K562 (cell line): Measurements from ENCODE around the gene PALM3. TPM values are rescaled to one million over a fixed set of nuclear protein-coding genes. Genes with fewer than 3 reads are reported as not detected.

Source experiments
- ATAC-seq: fragments of 200-7000 bp; cut with Tn5 transposase; 3 replicates; pipeline ENCODE4 v1.9.1; 2020; ENCODE audit warnings: moderate library complexity
- BruUV-seq: library from RNA; stranded (reverse); fragments of 400-500 nt; replicated peaks from 2 replicates; lab custom pipeline; 2021; lab: Mats Ljungman, UMichigan
- CTCF ChIA-PET: fragments of 300-600 bp; formaldehyde crosslinking; extraction: SDS; loops from one replicate; lab custom pipeline; 2021; ENCODE audit warnings: low intra/inter-chr PET ratio; lab: Yijun Ruan, JAX
- POLR2A ChIA-PET: fragments of 300-600, 350-650 bp; sonication (Branson Sonifier 250); formaldehyde crosslinking; extraction: SDS; loops from one replicate; lab custom pipeline; 2021; ENCODE audit warnings: antibody characterized with exemption, inconsistent platforms; lab: Yijun Ruan, JAX
- DNase-seq, 4 experiments: peaks; one replicate each; pipeline versions ENCODE4 v3.0.0 to v3.0.0-alpha.2; 2011 to 2018; ENCODE audit warnings: low spot score in 3 of 4, mixed read lengths in 3 of 4; ENCODE audit errors: extremely low read depth in 1 of 4
- FAIRE-seq: peaks from 2 replicates; lab custom pipeline; 2011; peaks lifted over from hg19 to GRCh38; lab: Jason Lieb, UNC
- H2AFZ ChIP-seq: 2 replicates; pipeline ENCODE4 v1.6.0; 2011; ENCODE audit warnings: low read depth, low read length, control low read depth, inconsistent platforms
- H3K27ac ChIP-seq: fragments of 200-600 bp; 3 replicates; pipeline ENCODE4 v1.8.0; 2011; ENCODE audit warnings: low read depth, mild to moderate bottlenecking, control low read depth, inconsistent platforms, low read length, moderate library complexity, mixed read lengths; ENCODE audit errors: extremely low read depth
- H3K27me3 ChIP-seq, 2 experiments: fragments of 300-600 bp in 1 of 2; 2 replicates in 1 of 2; 3 replicates in 1 of 2; pipeline versions ENCODE4 v1.6.0 to v1.8.0; 2011; ENCODE audit warnings: inconsistent platforms in 2 of 2, low read length in 2 of 2, mild to moderate bottlenecking in 1 of 2, mixed read lengths in 1 of 2, moderate library complexity in 1 of 2; ENCODE audit not compliant: control insufficient read depth in 2 of 2, insufficient read depth in 2 of 2
- H3K36me3 ChIP-seq: fragments of 300-600 bp; 3 replicates; pipeline ENCODE4 v1.8.0; 2011; ENCODE audit warnings: mild to moderate bottlenecking, low read length, inconsistent platforms; ENCODE audit not compliant: control insufficient read depth, insufficient read depth
- H3K4me1 ChIP-seq, 2 experiments: fragments of 200-600 bp in 1 of 2; replicated peaks in 1 of 2; 2 replicates in 1 of 2; 3 replicates in 1 of 2; pipeline versions ENCODE4 v1.5.1 to v1.8.0; 2011; ENCODE audit warnings: inconsistent platforms in 2 of 2, low read length in 2 of 2, mild to moderate bottlenecking in 1 of 2, mixed read lengths in 1 of 2, moderate library complexity in 1 of 2; ENCODE audit not compliant: control insufficient read depth in 2 of 2, insufficient read depth in 2 of 2
- H3K4me2 ChIP-seq: 2 replicates; pipeline ENCODE4 v1.6.1; 2011; ENCODE audit warnings: low read length, control low read depth, inconsistent platforms, mixed read lengths; ENCODE audit not compliant: insufficient read depth
- H3K4me3 ChIP-seq: fragments of 200-600 bp; sonication (generic), shearing (Covaris generic); 2 replicates; pipeline ENCODE4 v1.5.1; 2016; ENCODE audit warnings: control low read depth, inconsistent platforms
- H3K79me2 ChIP-seq: fragments of 200-600 bp; 3 replicates; pipeline ENCODE4 v1.8.0; 2011; ENCODE audit warnings: low read length, inconsistent platforms; ENCODE audit not compliant: control insufficient read depth, insufficient read depth
- H3K9ac ChIP-seq, 2 experiments: 2 replicates each; pipeline versions ENCODE4 v1.6.0 to v1.6.1; 2011; ENCODE audit warnings: low read depth in 2 of 2, low read length in 2 of 2, control low read depth in 1 of 2, inconsistent platforms in 1 of 2, mild to moderate bottlenecking in 1 of 2, mixed read lengths in 1 of 2; ENCODE audit not compliant: insufficient read depth in 1 of 2
- H3K9me1 ChIP-seq: one replicate; pipeline ENCODE4 v1.6.0; 2011; ENCODE audit warnings: inconsistent platforms, mild to moderate bottlenecking, low read length, moderate library complexity; ENCODE audit not compliant: control insufficient read depth, insufficient read depth
- H3K9me3 ChIP-seq: replicated peaks from 2 replicates; pipeline ENCODE4 v1.5.1; 2011; ENCODE audit warnings: low read depth, low read length, inconsistent platforms; ENCODE audit not compliant: control insufficient read depth, insufficient read depth
- H4K20me1 ChIP-seq: replicated peaks from 2 replicates; pipeline ENCODE4 v1.6.1; 2011; ENCODE audit warnings: low read length, inconsistent platforms, mixed read lengths; ENCODE audit not compliant: control insufficient read depth, insufficient read depth
- MTF1 ChIP-seq: fragments of 250-450 bp; sonication (Bioruptor Pico); IDR thresholded peaks from 2 replicates; pipeline ENCODE4 v1.9.0; 2021; ENCODE audit warnings: moderate library complexity, mild to moderate bottlenecking, inconsistent platforms, borderline replicate concordance
- PHB ChIP-seq: fragments of 250-450 bp; sonication (Bioruptor Pico); IDR thresholded peaks from 2 replicates; pipeline ENCODE4 v1.5.0; 2021
- PHB2 ChIP-seq: fragments of 450-650 bp; IDR thresholded peaks from 2 replicates; pipeline ENCODE4 v1.6.1; 2017; ENCODE audit warnings: low read depth
- POLR2AphosphoS5 ChIP-seq: IDR thresholded peaks from 2 replicates; pipeline ENCODE4 v1.6.1; 2011; ENCODE audit warnings: mild to moderate bottlenecking, low read depth, low read length, moderate library complexity; ENCODE audit not compliant: control insufficient read depth, insufficient read depth
- ZNF140 ChIP-seq: fragments of 250-450 bp; sonication (Bioruptor Pico); IDR thresholded peaks from 2 replicates; pipeline ENCODE4 v1.8.0; 2021; ENCODE audit warnings: moderate library complexity, mild to moderate bottlenecking, inconsistent platforms
- ZNF263 ChIP-seq: sonication (generic); formaldehyde crosslinking; IDR thresholded peaks from 2 replicates; pipeline ENCODE4 v1.8.0; 2022; ENCODE audit warnings: mild to moderate bottlenecking, missing genetic modification reagents, borderline replicate concordance
- ZNF282 ChIP-seq: sonication (generic); formaldehyde crosslinking; IDR thresholded peaks from 2 replicates; pipeline ENCODE4 v1.8.1; 2023; ENCODE audit warnings: missing genetic modification reagents
- ZNF551 ChIP-seq: fragments of 250-450 bp; sonication (Bioruptor Pico); IDR thresholded peaks from 2 replicates; pipeline ENCODE4 v1.5.0; 2021; ENCODE audit warnings: mild to moderate bottlenecking, moderate library complexity
- ZNF583 ChIP-seq: fragments of 250-450 bp; sonication (Bioruptor Pico); IDR thresholded peaks from 2 replicates; pipeline ENCODE4 v1.4.0; 2020
- ZNF830 ChIP-seq: fragments of 250-450 bp; sonication (Bioruptor Pico); IDR thresholded peaks from 2 replicates; pipeline ENCODE4 v1.5.0; 2021; ENCODE audit warnings: mild to moderate bottlenecking
- WGBS: fragments of 100-300 bp; shearing (Covaris generic); methylation state at CpG from one replicate; pipeline ENCODE4 v1.1.6; 2016; ENCODE audit warnings: low coverage, mixed read lengths; ENCODE audit not compliant: insufficient coverage; ENCODE audit errors: missing lambda C conversion rate; 5-methylcytosine and 5-hydroxymethylcytosine counted together
- in situ Hi-C: fragments of 300-500 bp; cut with MboI; formaldehyde crosslinking; loops from 4 replicates; pipeline ENCODE4 v1.15.0; 2018; ENCODE audit warnings: inconsistent platforms, mixed read lengths
- intact Hi-C: fragments of 100-400 bp; cut with micrococcal nuclease; formaldehyde crosslinking; loops from 2 replicates; pipeline ENCODE4 v1.14.2; 2022
- polyA plus RNA-seq, 8 experiments: library from polyadenylated mRNA; depleted of rRNA in 4 of 8; stranded (reverse) in 5 of 8; unstranded in 3 of 8; fragments of >200 nt; fragmentation: Nextera tagmentation in 2 of 8; fragmentation: Illumina TruSeq in 1 of 8; extraction: Ambion mirVana in 2 of 8; extraction: Trizol in 1 of 8; gene quantifications; 2 replicates each; pipeline versions ENCODE4 v1.2.1 to v1.2.3, GENCODE V29; 2011 to 2014; ENCODE audit warnings: inconsistent platforms in 1 of 8, missing spikeins in 1 of 8
- total RNA-seq, 7 experiments: library from RNA; depleted of rRNA in 6 of 7; stranded (reverse); fragments of >200 nt in 6 of 7; fragmentation: Illumina TruSeq in 2 of 7; extraction: Trizol in 2 of 7; gene quantifications; 2 replicates each; pipeline versions ENCODE4 v1.2.1 to v1.2.3, GENCODE V29; 2011 to 2021; ENCODE audit warnings: low replicate concordance in 1 of 7
- TF ChIP-seq, protein P1 (sequence below), 2 experiments: fragments of 450-650 bp in 1 of 2; sonication (generic) in 1 of 2; formaldehyde crosslinking in 1 of 2; IDR thresholded peaks; 2 replicates each; pipeline versions ENCODE4 v1.7.1 to v1.9.0; 2016 to 2022; ENCODE audit warnings: inconsistent platforms in 1 of 2, mild to moderate bottlenecking in 1 of 2, missing genetic modification reagents in 1 of 2

PALM3 gene
- total and polyA plus RNA-seq, 9 of the 15 experiments (the other 6 are each of a cell fraction or from before 2014, with no cell fraction given) = 0.07 to 9.3 (median 3.3) TPM

DNA sequence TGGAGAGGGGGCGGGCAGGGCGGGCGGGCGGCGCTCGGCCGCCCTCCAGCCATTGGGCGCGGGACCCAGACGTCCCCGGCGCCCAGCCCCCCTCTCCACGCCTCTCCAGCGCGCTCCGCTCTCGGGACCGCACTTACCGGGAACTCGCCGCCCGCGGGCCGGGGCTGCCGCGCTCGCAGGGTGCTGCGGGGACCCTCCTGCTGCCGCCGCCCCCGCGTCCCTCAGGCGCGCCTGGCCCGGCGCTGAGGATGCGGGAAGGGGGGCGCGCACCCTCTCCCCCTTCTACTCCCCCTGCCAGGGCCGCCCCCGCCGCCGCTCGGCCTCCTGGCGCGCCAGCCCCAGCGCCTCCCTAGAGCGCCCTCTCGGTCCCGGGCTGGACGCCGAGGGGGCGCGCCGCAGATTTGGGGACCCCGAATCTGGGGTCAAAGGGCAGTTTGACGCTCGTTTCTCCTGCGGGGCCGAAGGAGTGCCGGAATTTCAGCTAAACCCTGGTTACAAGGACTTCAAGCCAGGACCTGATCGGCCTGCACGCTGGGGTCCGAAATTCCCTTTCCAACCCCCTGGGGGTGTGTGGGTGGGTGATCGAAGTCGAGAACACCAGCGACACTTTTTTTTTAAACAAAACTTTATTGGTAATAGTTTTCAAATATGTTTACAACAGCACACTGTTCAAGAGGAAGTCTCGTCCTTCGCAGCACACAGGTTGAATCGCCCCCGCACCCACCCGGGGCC, 29.4 kb upstream of the PALM3 start:
- intact Hi-C loops = loop anchor here (2.0 kb wide), 1 partner anchor 46 kb away; the partner anchor contains the start of gene ASF1B
- peak overlapping the region; percentile 94 for H3K4me3 ChIP-seq
- H2AFZ ChIP-seq = peak overlapping the region; percentile 90
- H3K9me1 ChIP-seq = no peaks in the 10 kb centered on the region
- peak; percentile 90 for FAIRE-seq
- H3K4me1 ChIP-seq = peaks cover 7 to 29% of the 10 kb centered on the region in 2 experiments; a peak in 3 of 5 replicates
- H3K36me3 ChIP-seq = peaks cover 22% of the 10 kb centered on the region; the same call in 2 of the 3 replicates
- in situ Hi-C loops = no loop called here
- no peaks in the 10 kb centered on the region for H4K20me1 ChIP-seq
- BruUV-seq = TSS peak; percentile 86
- peak overlapping the region; percentile 87 to 93 for H3K9ac ChIP-seq
- CTCF ChIA-PET = interaction anchor here (0.6 kb wide), 1 partner anchor 76 kb away, joined by 3 read pairs; no protein-coding TSS in a partner anchor
- H3K79me2 ChIP-seq = peaks cover 11% of the 10 kb centered on the region
- H3K9me3 ChIP-seq = peaks cover 10% of the 10 kb centered on the region
- WGBS = under 1% methylated on average over 41 of the region's 72 CpGs
- H3K4me2 ChIP-seq = peak overlapping the region; percentile 96
- peak; percentile 61 to 92 (median 84) for DNase-seq
- ATAC-seq = peak; percentile 81
- POLR2A ChIA-PET = interaction anchor here (0.6 to 1.9 kb wide), 6 partner anchors 9 to 324 kb away, joined by 3 to 6 read pairs (median 4); partner anchors contain the start of gene IL27RA
- H3K27ac ChIP-seq = peak overlapping the region; percentile 97
- H3K27me3 ChIP-seq = no peaks in the 10 kb centered on the region
- no peak for TF ChIP-seq ZNF583 (CRISPR knock-in tag)
- 0 out of 2 replicates have a peak, but pooled peaks have one; percentile 38 for TF ChIP-seq ZNF263 (CRISPR knock-in tag)
- no peak for TF ChIP-seq MTF1 (CRISPR knock-in tag)
- no peak for TF ChIP-seq PHB (CRISPR knock-in tag)
- no peak for TF ChIP-seq ZNF830 (CRISPR knock-in tag)
- TF ChIP-seq ZNF551 (CRISPR knock-in tag) = no peak
- no peak for TF ChIP-seq ZNF282 (CRISPR knock-in tag)
- TF ChIP-seq PHB2 = no peak
- TF ChIP-seq, protein P1, sequence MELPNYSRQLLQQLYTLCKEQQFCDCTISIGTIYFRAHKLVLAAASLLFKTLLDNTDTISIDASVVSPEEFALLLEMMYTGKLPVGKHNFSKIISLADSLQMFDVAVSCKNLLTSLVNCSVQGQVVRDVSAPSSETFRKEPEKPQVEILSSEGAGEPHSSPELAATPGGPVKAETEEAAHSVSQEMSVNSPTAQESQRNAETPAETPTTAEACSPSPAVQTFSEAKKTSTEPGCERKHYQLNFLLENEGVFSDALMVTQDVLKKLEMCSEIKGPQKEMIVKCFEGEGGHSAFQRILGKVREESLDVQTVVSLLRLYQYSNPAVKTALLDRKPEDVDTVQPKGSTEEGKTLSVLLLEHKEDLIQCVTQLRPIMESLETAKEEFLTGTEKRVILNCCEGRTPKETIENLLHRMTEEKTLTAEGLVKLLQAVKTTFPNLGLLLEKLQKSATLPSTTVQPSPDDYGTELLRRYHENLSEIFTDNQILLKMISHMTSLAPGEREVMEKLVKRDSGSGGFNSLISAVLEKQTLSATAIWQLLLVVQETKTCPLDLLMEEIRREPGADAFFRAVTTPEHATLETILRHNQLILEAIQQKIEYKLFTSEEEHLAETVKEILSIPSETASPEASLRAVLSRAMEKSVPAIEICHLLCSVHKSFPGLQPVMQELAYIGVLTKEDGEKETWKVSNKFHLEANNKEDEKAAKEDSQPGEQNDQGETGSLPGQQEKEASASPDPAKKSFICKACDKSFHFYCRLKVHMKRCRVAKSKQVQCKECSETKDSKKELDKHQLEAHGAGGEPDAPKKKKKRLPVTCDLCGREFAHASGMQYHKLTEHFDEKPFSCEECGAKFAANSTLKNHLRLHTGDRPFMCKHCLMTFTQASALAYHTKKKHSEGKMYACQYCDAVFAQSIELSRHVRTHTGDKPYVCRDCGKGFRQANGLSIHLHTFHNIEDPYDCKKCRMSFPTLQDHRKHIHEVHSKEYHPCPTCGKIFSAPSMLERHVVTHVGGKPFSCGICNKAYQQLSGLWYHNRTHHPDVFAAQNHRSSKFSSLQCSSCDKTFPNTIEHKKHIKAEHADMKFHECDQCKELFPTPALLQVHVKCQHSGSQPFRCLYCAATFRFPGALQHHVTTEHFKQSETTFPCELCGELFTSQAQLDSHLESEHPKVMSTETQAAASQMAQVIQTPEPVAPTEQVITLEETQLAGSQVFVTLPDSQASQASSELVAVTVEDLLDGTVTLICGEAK (IDR thresholded peaks at IDR 0.05) = peak; percentile 100
- TF ChIP-seq, protein P1 (CRISPR knock-in tag; IDR thresholded peaks at IDR 0.05) = peak; percentile 99
- peak; percentile 68; the same call in 1 of the 2 replicates for TF ChIP-seq POLR2AphosphoS5
- no peak for TF ChIP-seq ZNF140
